ENCODE results near the gene TNF. TPM values are rescaled to one million over a fixed set of nuclear protein-coding genes. Genes with fewer than 3 reads are reported as not detected.

TNF gene
- total RNA-seq, 1 experiment from 2014 or later = 0.17 TPM

GRCh38 chr6:31619805-31620585 is 44.6 kb downstream of the TNF start:
- ChIA-PET CTCF (interaction anchor here (0.7 kb wide), 1 partner anchor 43 kb away, joined by 7 read pairs; no protein-coding TSS in a partner anchor), POLR2A (ENCODE audit: low non-redundant PET) (interaction anchor here (0.6 kb wide), 2 partner anchors 85 to 1575 kb away, joined by 3 read pairs; no protein-coding TSS in a partner anchor)
- Histone ChIP-seq H3K27ac (ENCODE audit: low read depth, low read length, poor library complexity, severe bottlenecking) (peak overlapping the region; percentile 99), H3K36me3 (ENCODE audit: insufficient read depth, low read length, poor library complexity, severe bottlenecking) (peaks cover 35% of the 10 kb centered on the region), H3K4me3 (ENCODE audit: low read depth, low read length, poor library complexity, severe bottlenecking) (peak overlapping the region; percentile 76), H3K4me1 (ENCODE audit: insufficient read depth, low read length, poor library complexity, severe bottlenecking) (peaks cover 18% of the 10 kb centered on the region), H3K27me3 (replicated peaks; ENCODE audit: insufficient read depth, low read depth, low read length, poor library complexity) (no peaks in the 10 kb centered on the region), H3K9me3 (ENCODE audit: low read depth, low read length, poor library complexity, severe bottlenecking) (no peaks in the 10 kb centered on the region)
- TF ChIP-seq CTCF (conservative IDR thresholded peaks at IDR 0.05; ENCODE audit: low read depth, low read length) = no peak
- no peak for TF ChIP-seq EZH2 (IDR thresholded peaks at IDR 0.05; ENCODE audit: borderline replicate concordance, low read depth, low read length, poor library complexity, severe bottlenecking)
- DNase-seq (ENCODE audit: low spot score) = peak; percentile 100
- intact Hi-C loops (cut with micrococcal nuclease; ENCODE audit: unreplicated experiment) = loop anchor here (5.0 kb wide), 1 partner anchor 42 kb away; the partner anchor contains the start of genes C6orf47 and GPANK1
- TSS peak; percentile 96 for BruUV-seq (replicated peaks)

GRCh38 chr6:31620586-31621319 is 45.4 kb downstream of the TNF start, which contains the start of gene PRRC2A:
PRRC2A (plus strand) TSS chr6:31620715; CDS start chr6:31622790, 2,075 bp downstream.
- ChIA-PET CTCF (interaction anchor here (0.7 kb wide), 1 partner anchor 42 kb away, joined by 7 read pairs; no protein-coding TSS in a partner anchor), POLR2A (ENCODE audit: low non-redundant PET) (interaction anchor here (0.6 kb wide), 1 partner anchor 86 kb away, joined by 3 read pairs; no protein-coding TSS in a partner anchor)

More at GRCh38 chr6:31620586-31621319, 45.4 kb downstream of the TNF start, which contains the start of gene PRRC2A:
- peak; percentile 87 for DNase-seq (ENCODE audit: low spot score)
- no TSS peak for BruUV-seq (replicated peaks)
- TF ChIP-seq EZH2 (IDR thresholded peaks at IDR 0.05; ENCODE audit: borderline replicate concordance, low read depth, low read length, poor library complexity, severe bottlenecking) = no peak
- TF ChIP-seq CTCF (conservative IDR thresholded peaks at IDR 0.05; ENCODE audit: low read depth, low read length) = no peak
- peak within 1 kb of the TSS; percentile 99 for H3K27ac ChIP-seq (ENCODE audit: low read depth, low read length, poor library complexity, severe bottlenecking)
- H3K36me3 ChIP-seq (ENCODE audit: insufficient read depth, low read length, poor library complexity, severe bottlenecking) = peaks cover 43% of the 10 kb centered on the region
- intact Hi-C loops (cut with micrococcal nuclease; ENCODE audit: unreplicated experiment) = loop anchor here (5.0 kb wide), 1 partner anchor 42 kb away; the partner anchor contains the start of genes C6orf47 and GPANK1
- peaks cover 12% of the 10 kb centered on the region for H3K4me1 ChIP-seq (ENCODE audit: insufficient read depth, low read length, poor library complexity, severe bottlenecking)
- H3K4me3 ChIP-seq (ENCODE audit: low read depth, low read length, poor library complexity, severe bottlenecking) = peak within 1 kb of the TSS; percentile 76
- H3K9me3 ChIP-seq (ENCODE audit: low read depth, low read length, poor library complexity, severe bottlenecking) = no peaks in the 10 kb centered on the region
- H3K27me3 ChIP-seq (replicated peaks; ENCODE audit: insufficient read depth, low read depth, low read length, poor library complexity) = no peaks in the 10 kb centered on the region

Data from A673 (cell line).